HG03095 (cell line): ENCODE measurements around the gene ZNF814.
"Not testable (repeated sequence)": the region's sequence is repeated elsewhere in the genome, so short reads cannot be mapped to it uniquely, and the experiment has no call there.

Experiments
- ATAC-seq: cut with Tn5 transposase; IDR thresholded peaks from one replicate; pipeline ENCODE4 v1.9.1; 2021; ENCODE audit warnings: moderate library complexity; ENCODE audit not compliant: unreplicated experiment

Gene ZNF814

DNA sequence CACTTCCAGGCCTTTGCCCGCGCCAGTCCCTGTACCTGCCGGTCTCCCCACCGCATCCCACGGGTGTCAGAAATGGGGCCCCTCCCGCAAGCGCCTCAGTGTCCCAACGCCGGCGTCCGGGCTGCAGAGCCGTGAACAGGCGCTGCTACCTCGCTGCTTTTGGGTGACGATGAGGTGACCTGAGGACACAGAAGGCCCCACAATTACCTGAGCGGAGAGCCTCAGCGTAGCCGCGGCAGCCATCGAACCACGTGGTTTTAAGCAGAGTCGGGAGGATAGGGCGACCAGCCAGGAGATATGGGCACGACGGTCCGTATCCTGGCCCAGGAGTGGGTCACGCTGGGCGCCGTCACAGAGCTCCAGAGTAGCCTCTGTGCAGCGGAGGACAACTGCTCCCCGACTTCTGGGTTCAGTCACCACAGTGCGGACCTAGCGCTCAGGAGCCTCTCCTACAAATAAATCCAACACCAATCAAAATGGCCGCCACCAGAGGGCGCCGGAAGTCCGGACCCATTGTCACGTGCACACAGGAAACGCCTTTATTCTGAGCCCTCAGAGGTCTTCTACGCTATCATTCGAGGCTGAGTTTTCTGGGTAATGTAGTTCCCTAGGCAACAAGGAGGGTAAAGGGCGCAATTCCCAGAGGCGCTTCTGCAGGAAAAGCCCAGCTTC lies at the start of gene ZNF814:
Gene ZNF814 (minus strand): TSS at position 478 of the 672 bp plus-strand sequence. CDS start 235 bp downstream, at position 243.
- ATAC-seq: no peak

DNA sequence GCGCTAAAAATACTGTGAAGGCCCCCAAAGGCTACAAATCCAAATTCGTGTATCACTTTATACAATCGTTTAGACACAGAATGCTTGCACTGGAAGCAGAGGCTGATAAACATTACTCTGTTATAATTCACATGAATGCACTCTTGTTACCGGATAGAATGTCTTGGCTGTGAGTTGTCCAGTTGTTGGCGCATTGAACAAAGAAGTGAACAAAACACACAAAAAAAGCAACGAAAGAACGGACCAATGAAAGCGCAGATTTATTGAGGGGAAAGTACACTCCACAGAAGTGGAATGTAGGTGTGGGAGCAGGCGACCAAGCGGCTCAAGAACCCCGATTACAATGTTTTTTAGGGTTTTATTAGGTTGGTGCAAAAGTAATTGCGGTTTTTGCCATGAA lies 46.9 kb upstream of the ZNF814 start:
- no peak for ATAC-seq

- peak; percentile 59 for ATAC-seq
These were observed 46.2 kb upstream of the ZNF814 start, which contains the start of gene ZNF418 for GRCh38 chr19:57934820-57935665. TSS of gene ZNF418 (minus strand) at chr19:57935402. CDS start at chr19:57933822, 1,580 bp downstream.

GRCh38 chr19:57927587-57927986 lies 38.8 kb upstream of the ZNF814 start:
- no peak for ATAC-seq

DNA sequence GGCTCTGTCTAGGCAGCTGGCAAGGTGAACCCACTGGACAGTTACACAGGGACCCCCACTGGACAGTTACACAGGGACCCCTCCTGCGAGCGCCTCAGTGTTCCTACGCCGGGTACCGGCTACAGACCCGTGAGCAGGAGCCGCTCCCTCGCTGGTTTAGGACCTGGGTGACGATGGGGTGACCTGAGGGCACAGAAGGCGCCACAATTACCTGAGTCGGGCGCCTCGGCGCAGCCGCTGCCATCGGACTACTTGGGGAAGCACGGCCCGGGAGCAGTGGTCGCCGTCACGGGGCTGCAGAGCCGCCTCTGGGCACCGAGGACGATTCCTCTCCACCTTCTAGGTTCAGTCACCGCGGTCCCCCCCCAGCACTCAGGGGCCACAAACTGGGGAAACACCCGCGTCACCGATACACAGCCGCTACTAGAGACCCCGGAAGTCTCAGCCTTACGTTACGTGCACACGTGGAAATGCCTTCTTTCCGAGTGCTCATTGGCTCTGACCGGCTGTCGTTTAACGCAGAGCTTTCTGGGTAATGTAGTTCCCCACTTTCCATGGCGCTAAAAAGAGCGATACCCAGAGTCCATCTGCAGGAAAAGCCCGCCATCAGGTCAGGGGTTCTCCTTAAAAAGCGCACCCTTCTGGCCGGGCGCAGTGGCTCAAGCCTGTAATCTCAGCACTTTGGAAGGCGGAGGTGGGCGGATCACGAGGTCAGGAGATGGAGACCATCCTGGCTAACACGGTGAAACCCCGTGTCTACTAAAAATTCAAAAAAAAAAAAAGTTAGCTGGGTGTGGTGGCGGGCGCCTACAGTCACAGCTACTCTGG lies 27.5 kb upstream of the ZNF814 start, which contains the start of gene ZNF417:
Gene ZNF417 (minus strand): TSS at position 425 of the 828 bp plus-strand sequence. CDS start 181 bp downstream, at position 244.
- ATAC-seq: peak; percentile 92

DNA sequence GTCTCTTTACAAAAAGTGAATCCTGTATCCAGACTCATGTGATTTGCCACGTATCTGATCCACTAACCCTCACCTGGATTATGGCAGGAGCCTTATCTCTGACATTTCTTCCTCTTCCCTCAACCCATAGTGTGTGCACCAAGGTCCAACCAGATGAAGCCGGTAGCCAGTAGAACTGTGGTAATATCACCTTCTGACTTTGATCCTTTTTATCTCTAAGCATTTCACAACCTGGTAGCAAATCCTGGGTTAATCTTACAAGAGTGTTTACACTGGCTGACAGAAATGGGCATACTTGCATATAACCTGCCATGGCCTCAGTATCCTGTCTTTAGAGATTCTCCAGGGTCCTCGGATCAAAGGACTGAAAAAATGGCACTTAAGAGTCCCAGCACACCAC lies 25.7 kb upstream of the ZNF814 start:
- no peak for ATAC-seq

DNA sequence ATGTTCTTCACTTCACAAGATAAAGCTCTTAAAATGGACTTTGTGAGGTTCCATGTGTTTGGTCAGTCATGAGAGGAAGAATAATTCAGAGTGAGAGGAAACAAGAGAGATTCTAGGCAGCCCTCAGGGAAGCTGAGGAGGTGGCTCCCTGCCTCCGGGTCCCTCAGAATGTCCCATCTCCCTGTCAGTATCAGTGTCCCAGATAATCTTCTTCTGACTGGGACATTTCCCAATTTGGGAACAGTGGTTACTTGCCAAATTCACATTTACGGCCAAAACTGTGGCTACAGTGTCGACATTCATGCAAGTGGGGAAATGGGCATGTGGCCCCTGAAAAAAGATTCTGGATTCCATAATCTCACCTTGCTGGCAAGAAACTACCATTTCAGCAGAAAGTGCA lies 18.6 kb upstream of the ZNF814 start:
- ATAC-seq: no peak

- no peak for ATAC-seq
These were observed 16.4 kb upstream of the ZNF814 start for GRCh38 chr19:57905258-57905657.

DNA sequence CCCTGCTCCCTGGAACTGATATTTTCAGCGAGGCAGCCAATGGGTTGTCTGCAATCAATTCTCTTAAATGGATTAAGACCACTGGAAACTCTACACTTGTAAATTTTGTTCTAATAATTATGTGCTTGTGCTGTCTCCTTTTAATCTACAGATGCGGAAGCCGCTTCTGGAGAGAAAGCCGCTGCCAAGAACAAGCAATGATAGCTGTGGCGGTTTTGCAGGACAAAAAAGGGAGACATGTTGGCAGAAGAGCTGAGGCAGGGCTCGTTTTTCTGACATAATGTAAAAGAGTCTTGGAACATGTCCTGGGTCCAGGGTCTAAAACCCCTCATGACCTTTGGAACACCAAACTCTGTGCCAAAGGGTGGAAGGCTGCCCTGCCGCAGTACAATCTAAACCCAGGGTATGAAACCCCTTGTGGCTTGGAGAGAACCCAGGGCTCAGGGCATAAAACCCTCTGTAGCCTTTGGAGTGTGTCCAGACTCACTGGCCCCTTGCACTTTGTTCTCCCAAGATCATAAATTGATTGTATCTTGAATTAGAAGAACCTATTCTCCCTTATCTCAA lies 14.9 kb upstream of the ZNF814 start:
- no peak for ATAC-seq

DNA sequence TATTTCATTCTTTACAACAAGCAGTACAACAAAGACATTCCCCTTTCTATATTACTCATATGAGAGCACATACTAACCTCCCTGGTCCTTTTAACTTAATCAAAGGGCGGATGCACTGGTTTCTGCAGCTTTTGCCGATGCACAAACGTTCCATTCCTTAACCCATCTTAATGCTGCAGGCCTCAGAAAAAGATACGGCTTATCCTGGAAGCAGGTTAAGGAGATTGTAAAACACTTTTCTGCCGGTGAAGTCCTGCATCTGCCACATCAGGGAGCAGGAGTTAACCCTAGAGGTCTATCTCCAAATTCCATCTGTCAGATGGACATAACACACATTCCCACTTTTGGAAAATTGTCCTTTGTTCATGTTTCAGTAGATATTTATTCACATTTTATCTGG lies 11.5 kb upstream of the ZNF814 start:
- ATAC-seq: no peak

- not testable (repeated sequence) for ATAC-seq
These were observed 1.9 kb upstream of the ZNF814 start for GRCh38 chr19:57890706-57891105.

- no peak for ATAC-seq
These were observed 704 bp downstream of the ZNF814 start for GRCh38 chr19:57888107-57888559.

GRCh38 chr19:57887195-57887941 lies 1.5 kb downstream of the ZNF814 start:
- no peak for ATAC-seq

DNA sequence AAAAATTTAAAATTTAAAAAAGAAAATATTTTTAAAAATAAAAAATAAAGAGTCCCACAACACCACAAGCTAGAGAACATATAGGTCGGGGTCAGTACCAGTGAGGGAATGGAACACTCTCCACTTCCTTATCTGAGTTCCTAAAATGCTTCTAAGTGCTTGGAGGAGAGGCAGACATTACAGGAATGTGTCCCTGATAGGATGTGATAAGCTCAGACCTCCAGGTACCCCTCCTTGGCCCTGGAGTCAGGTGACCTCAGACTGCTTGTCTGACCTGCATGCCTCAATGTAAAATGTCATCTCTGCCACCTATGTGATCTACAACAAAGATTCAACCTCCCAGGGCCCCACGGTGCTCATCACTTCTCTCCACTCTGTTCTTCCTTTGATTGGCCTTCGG lies 2.8 kb downstream of the ZNF814 start:
- no peak for ATAC-seq

GRCh38 chr19:57873883-57874799 lies 14.7 kb downstream of the ZNF814 start:
- ATAC-seq: not testable (repeated sequence)

GRCh38 chr19:57872450-57872849 lies 16.4 kb downstream of the ZNF814 start:
- ATAC-seq: no peak

- ATAC-seq: no peak
These were observed 18.6 kb downstream of the ZNF814 start for GRCh38 chr19:57870225-57870624.

- not testable (repeated sequence) for ATAC-seq
These were observed 19.2 kb downstream of the ZNF814 start for GRCh38 chr19:57869655-57870054.
